SK-N-MC (cell line): Measurements from ENCODE around the gene SUMF2.

Source experiments
- EZH2 ChIP-seq: fragments of 200-600 bp; sonication (generic); IDR thresholded peaks from one replicate; pipeline ENCODE4 v1.6.1; 2017; ENCODE audit warnings: antibody characterized with exemption
- POLR2AphosphoS5 ChIP-seq: IDR thresholded peaks from 2 replicates; pipeline ENCODE4 v1.6.1; 2012; ENCODE audit warnings: mild to moderate bottlenecking, low read depth, low read length, borderline replicate concordance

- TF ChIP-seq EZH2 (no peak), POLR2AphosphoS5 (no peak)
These were observed 27.5 kb downstream of the SUMF2 start for GRCh38 chr7:56091591-56091990.
